ENCODE results near the gene USP20. TPM values are rescaled to one million over a fixed set of nuclear protein-coding genes. Genes with fewer than 3 reads are reported as not detected.

Gene USP20
- total and polyA plus RNA-seq, 2 donors (not counting 3 experiments of a cell fraction or from before 2014, with no cell fraction given), result 13.4 to 25.9 TPM

DNA sequence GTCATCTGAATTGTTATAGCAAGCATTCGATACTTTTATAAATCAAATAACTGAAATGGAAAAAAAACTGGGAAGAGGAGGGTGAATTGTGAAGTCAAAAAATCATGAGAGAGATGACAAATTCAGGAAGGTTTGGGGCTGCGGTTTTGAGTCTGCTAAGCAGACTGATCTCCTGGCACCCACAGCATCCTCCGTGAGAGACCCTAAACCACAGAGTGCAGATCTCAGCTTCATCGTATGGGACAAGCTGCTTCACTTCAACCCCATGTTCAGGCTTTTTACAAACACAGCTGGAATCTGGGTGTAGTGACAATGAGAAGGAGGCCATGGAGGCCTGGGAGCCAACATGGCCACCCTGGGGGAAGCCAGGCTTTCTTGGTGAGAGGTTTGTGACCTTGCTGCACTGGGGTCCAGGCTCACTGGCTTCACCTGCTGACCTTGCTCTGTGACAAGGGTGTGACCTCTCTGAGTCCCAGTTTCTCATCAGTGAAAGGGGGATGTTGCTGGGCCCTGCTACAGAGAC is 19.4 kb downstream of the USP20 start:
- POLR2A ChIA-PET, result no interaction called here
- no TSS peak for BruUV-seq (replicated peaks)
- Histone ChIP-seq H3K27ac (ENCODE audit: insufficient read depth, low read depth, low read length) (no peak overlapping the region), H3K9me1 (replicated peaks; ENCODE audit: control insufficient read depth, extremely low read depth, insufficient read depth, low read length) (no peaks in the 10 kb centered on the region), H3K36me3 (ENCODE audit: control insufficient read depth in 2 of 2, extremely low read depth in 1 of 2, insufficient read depth in 2 of 2, low read length in 2 of 2) (peaks cover 2 to 42% of the 10 kb centered on the region in 2 experiments), H4K20me1 (replicated peaks; ENCODE audit: control insufficient read depth, extremely low read depth, insufficient read depth, low read length) (no peaks in the 10 kb centered on the region), H3K79me2 (ENCODE audit: control insufficient read depth, insufficient read depth, low read length) (no peaks in the 10 kb centered on the region), H2AFZ (ENCODE audit: low read depth, low read length) (no peak overlapping the region), H3K4me2 (ENCODE audit: insufficient read depth, low read length) (no peak overlapping the region), H3K4me1 (ENCODE audit: control insufficient read depth, extremely low read depth, insufficient read depth, low read length) (peaks cover 2% of the 10 kb centered on the region), H3K9ac (replicated peaks; ENCODE audit: extremely low read depth, insufficient read depth, low read length) (no peak overlapping the region), H3K4me3 (replicated peaks in 1 of 3; ENCODE audit: insufficient read depth in 1 of 3, low read depth in 1 of 3, low read length in 3 of 3) (no peak overlapping the region), H3K9me3 (replicated peaks; ENCODE audit: control insufficient read depth, insufficient read depth, low read length) (no peaks in the 10 kb centered on the region), H3K27me3 (ENCODE audit: control insufficient read depth in 2 of 2, insufficient read depth in 2 of 2, low read length in 2 of 2) (no peaks in the 10 kb centered on the region)
- TF ChIP-seq EZH2 (IDR thresholded peaks at IDR 0.05; ENCODE audit: borderline replicate concordance, low read depth, low read length, severe bottlenecking), result no peak
- TF ChIP-seq POLR2A (IDR thresholded peaks at IDR 0.05; ENCODE audit: low read depth, low read length), result no peak
- no peak for TF ChIP-seq FOS (IDR thresholded peaks at IDR 0.05; ENCODE audit: borderline replicate concordance, insufficient read depth, low read length)
- TF ChIP-seq MYC (IDR thresholded peaks at IDR 0.05; ENCODE audit: low read depth, low read length), result no peak
- no peak for TF ChIP-seq JUN (IDR thresholded peaks at IDR 0.05; ENCODE audit: borderline replicate concordance, insufficient read depth, insufficient read length, low read depth)
- TF ChIP-seq, protein P1, sequence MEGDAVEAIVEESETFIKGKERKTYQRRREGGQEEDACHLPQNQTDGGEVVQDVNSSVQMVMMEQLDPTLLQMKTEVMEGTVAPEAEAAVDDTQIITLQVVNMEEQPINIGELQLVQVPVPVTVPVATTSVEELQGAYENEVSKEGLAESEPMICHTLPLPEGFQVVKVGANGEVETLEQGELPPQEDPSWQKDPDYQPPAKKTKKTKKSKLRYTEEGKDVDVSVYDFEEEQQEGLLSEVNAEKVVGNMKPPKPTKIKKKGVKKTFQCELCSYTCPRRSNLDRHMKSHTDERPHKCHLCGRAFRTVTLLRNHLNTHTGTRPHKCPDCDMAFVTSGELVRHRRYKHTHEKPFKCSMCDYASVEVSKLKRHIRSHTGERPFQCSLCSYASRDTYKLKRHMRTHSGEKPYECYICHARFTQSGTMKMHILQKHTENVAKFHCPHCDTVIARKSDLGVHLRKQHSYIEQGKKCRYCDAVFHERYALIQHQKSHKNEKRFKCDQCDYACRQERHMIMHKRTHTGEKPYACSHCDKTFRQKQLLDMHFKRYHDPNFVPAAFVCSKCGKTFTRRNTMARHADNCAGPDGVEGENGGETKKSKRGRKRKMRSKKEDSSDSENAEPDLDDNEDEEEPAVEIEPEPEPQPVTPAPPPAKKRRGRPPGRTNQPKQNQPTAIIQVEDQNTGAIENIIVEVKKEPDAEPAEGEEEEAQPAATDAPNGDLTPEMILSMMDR (IDR thresholded peaks at IDR 0.05; ENCODE audit: extremely low read depth in 1 of 2, insufficient read depth in 1 of 2, low read depth in 1 of 2, low read length in 2 of 2), result no peak
- TF ChIP-seq, protein P2, sequence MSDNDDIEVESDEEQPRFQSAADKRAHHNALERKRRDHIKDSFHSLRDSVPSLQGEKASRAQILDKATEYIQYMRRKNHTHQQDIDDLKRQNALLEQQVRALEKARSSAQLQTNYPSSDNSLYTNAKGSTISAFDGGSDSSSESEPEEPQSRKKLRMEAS (IDR thresholded peaks at IDR 0.05; ENCODE audit: insufficient read depth, insufficient read length), result no peak
- intact Hi-C loops (cut with micrococcal nuclease), result no loop called here
- CTCF ChIA-PET, result no interaction called here
- dilution Hi-C loops (cut with MboI; ENCODE audit: extremely low pct_ligation_motif_present, low sequenced_read_pairs), result no loop called here
- FAIRE-seq (no peak), DNase-seq (ENCODE audit: low read depth, low spot score) (no peak)
